HG03066 (cell line): ENCODE measurements around the gene PPP2CA.

ENCODE experiments used
- ATAC-seq: cut with Tn5 transposase; IDR thresholded peaks from one replicate; pipeline ENCODE4 v1.9.1; 2021; ENCODE audit warnings: low read depth; ENCODE audit not compliant: unreplicated experiment

Gene PPP2CA

GRCh38 chr5:134149571-134150303 is 76.1 kb downstream of the PPP2CA start:
- no peak for ATAC-seq

DNA sequence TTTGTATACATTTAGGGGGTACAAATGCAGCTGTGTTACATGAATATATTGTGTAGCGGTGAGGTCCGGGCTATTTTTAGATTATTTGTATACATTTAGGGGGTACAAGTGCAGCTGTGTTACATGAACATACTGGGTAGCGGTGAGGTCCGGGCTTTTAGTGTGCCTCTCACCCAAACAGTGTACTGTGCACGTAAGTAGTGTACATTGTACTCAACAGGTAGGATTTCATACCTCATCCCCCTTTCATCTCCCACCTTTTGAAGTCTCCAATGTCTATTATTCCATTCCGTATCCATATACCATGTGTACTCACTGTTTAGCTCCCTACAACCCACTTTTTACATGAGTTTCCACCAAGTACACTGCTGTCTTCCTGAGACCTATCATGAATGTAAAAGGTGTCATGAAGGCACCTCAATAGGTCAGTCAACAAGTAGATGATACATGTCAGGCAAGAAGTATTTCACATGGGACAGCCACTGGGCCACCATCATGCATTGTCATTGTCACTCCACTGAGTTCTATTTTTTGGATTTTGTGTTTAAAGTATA is 76.8 kb downstream of the PPP2CA start:
- ATAC-seq, result no peak

DNA sequence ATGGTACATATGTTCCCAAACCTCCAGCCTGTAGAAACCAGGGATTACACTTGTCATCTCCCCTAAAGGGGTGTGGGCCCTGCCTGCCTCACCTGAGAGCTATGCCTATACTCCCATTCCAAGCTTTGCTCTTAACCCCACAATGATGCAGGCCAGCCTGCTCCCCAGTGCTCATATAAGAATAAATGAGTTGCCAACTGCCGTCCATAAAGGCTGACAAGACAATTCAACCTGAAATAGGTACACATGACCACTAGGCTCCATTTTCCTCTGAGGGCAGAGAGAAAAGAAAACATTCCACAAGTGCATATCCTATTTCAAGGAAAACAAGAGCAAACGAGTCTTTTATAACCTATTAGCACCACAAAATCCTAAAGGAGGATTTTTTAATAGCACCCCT is 77.6 kb downstream of the PPP2CA start:
- ATAC-seq, result no peak

- no peak for ATAC-seq
Observed at GRCh38 chr5:134146651-134147518, 79.0 kb downstream of the PPP2CA start.

GRCh38 chr5:134145779-134146581 is 79.9 kb downstream of the PPP2CA start:
- peak; percentile 68 for ATAC-seq

DNA sequence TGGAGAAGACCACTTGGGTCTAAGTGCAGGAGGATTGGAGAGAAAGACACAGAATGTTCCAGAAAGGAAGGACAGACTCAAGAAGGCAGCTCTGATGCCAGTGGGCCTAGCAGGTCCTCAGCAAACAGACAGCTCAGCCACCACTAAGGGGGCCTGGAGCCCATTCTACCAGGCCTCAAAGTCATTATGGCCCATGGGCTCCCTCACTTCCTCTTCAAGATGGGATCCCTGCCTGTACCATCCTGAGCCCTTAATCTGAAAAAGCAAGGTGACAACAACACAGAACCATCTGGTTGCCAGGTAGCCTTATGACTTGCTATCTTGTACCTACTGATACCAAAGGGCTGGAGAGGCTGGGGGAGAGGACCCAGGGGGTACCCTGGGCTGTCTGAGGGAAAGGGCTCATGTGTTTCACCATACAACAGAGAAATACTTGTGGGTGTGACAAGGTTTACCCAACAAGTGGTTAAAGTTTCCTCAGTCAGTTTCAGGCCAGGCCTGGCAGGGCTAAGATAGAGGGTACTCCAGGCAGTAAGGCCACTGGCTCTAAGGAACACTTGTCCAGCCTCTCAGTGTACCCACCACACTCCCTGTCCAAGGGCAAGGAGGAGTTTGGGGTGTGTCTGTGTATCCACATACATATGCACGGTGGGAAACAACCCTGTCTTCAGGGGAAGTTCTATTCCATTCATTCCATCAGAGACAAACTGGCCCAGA is 80.7 kb downstream of the PPP2CA start:
- ATAC-seq, result no peak
